Left renal cortex interstitium (tissue), 4 donors: ENCODE measurements around the gene PUSL1. TPM values are rescaled to one million over a fixed set of nuclear protein-coding genes. Genes with fewer than 3 reads are reported as not detected.

Experiments used
- polyA plus RNA-seq, 4 donors: library from polyadenylated mRNA; unstranded; fragments of 120-200 nt; gene quantifications; one replicate each; pipeline ENCODE4 v1.2.1, GENCODE V29; 2013; ENCODE audit not compliant: insufficient read length in 4 of 4

PUSL1 gene
- polyA plus RNA-seq, 4 donors, result 7.3 to 12.4 (median 10.7) TPM

Other genes with a start within 250 kb of the PUSL1 start
- gene RNF223, start 234.3 kb upstream of the PUSL1 start, polyA plus RNA-seq, result under 1 TPM; 0.32 to 0.78 (median 0.69) TPM
- 10 to 100 TPM in 3 of 4 donors, 1 to 10 TPM in 1; 5.5 to 24.1 (median 14.1) TPM for gene C1orf159, start 192.5 kb upstream of the PUSL1 start, polyA plus RNA-seq
- 1 to 10 TPM in 1 of 4 donors, under 1 TPM in 3; 0.41 to 1.1 (median 0.63) TPM for gene TTLL10, start 134.7 kb upstream of the PUSL1 start, polyA plus RNA-seq
- under 1 TPM; 0.29 to 0.79 (median 0.53) TPM for gene TNFRSF18, start 102.0 kb upstream of the PUSL1 start, polyA plus RNA-seq
- 1 to 10 TPM; 1.7 to 3.1 (median 2.0) TPM for gene TNFRSF4, start 94.4 kb upstream of the PUSL1 start, polyA plus RNA-seq
- 100 to 1,000 TPM; 115 to 144 (median 130) TPM for gene SDF4, start 76.6 kb upstream of the PUSL1 start, polyA plus RNA-seq
- 10 to 100 TPM; 19.8 to 24.4 (median 21.4) TPM for gene B3GALT6, start 76.4 kb upstream of the PUSL1 start, polyA plus RNA-seq
- gene C1QTNF12, start 61.9 kb upstream of the PUSL1 start, polyA plus RNA-seq, result 10 to 100 TPM in 3 of 4 donors, 1 to 10 TPM in 1; 7.2 to 17.3 (median 14.9) TPM
- 10 to 100 TPM; 40.9 to 68.6 (median 58.4) TPM for gene UBE2J2, start 34.7 kb upstream of the PUSL1 start, polyA plus RNA-seq
- 10 to 100 TPM in 1 of 4 donors, 1 to 10 TPM in 3; 2.4 to 10.2 (median 6.9) TPM for gene SCNN1D, start 28.2 kb upstream of the PUSL1 start, polyA plus RNA-seq
- gene ACAP3, start 667 bp upstream of the PUSL1 start, polyA plus RNA-seq, result 10 to 100 TPM; 14.9 to 45.2 (median 33.0) TPM
- 100 to 1,000 TPM in 3 of 4 donors, 10 to 100 TPM in 1; 94.8 to 169 (median 129) TPM for gene INTS11, start 16.1 kb downstream of the PUSL1 start, polyA plus RNA-seq
- 10 to 100 TPM; 12.4 to 21.1 (median 17.3) TPM for gene CPTP, start 16.2 kb downstream of the PUSL1 start, polyA plus RNA-seq
- gene TAS1R3, start 22.7 kb downstream of the PUSL1 start, polyA plus RNA-seq, result under 1 TPM; 0.28 to 0.70 (median 0.45) TPM
- 10 to 100 TPM; 24.6 to 52.2 (median 45.6) TPM for gene DVL1, start 40.8 kb downstream of the PUSL1 start, polyA plus RNA-seq
- 100 to 1,000 TPM; 164 to 219 (median 209) TPM for gene MXRA8, start 50.0 kb downstream of the PUSL1 start, polyA plus RNA-seq
- gene AURKAIP1, start 66.6 kb downstream of the PUSL1 start, polyA plus RNA-seq, result 100 to 1,000 TPM in 1 of 4 donors, 10 to 100 TPM in 3; 64.4 to 107 (median 84.7) TPM
- gene CCNL2, start 90.7 kb downstream of the PUSL1 start, polyA plus RNA-seq, result 100 to 1,000 TPM; 178 to 392 (median 277) TPM
- 100 to 1,000 TPM; 111 to 143 (median 117) TPM for gene MRPL20, start 98.7 kb downstream of the PUSL1 start, polyA plus RNA-seq
- 10 to 100 TPM in 3 of 4 donors, 1 to 10 TPM in 1; 5.1 to 27.6 (median 12.1) TPM for gene ANKRD65, start 112.7 kb downstream of the PUSL1 start, polyA plus RNA-seq
- gene VWA1, start 127.1 kb downstream of the PUSL1 start, polyA plus RNA-seq, result 100 to 1,000 TPM in 1 of 4 donors, 10 to 100 TPM in 3; 48.3 to 104 (median 66.7) TPM
- gene ATAD3C, start 141.1 kb downstream of the PUSL1 start, polyA plus RNA-seq, result 1 to 10 TPM; 2.6 to 3.7 (median 2.9) TPM
- gene ATAD3B, start 163.2 kb downstream of the PUSL1 start, polyA plus RNA-seq, result 10 to 100 TPM in 3 of 4 donors, 1 to 10 TPM in 1; 9.4 to 29.9 (median 20.5) TPM
- gene ATAD3A, start 203.6 kb downstream of the PUSL1 start, polyA plus RNA-seq, result 10 to 100 TPM; 15.8 to 31.6 (median 24.4) TPM
- 1 to 10 TPM; 4.3 to 8.4 (median 7.3) TPM for gene TMEM240, start 232.0 kb downstream of the PUSL1 start, polyA plus RNA-seq